ENCODE results near the gene CALU. TPM values are rescaled to one million over a fixed set of nuclear protein-coding genes. Genes with fewer than 3 reads are reported as not detected.

Gene CALU
- polyA plus RNA-seq, 1 donor (not counting 4 experiments of a cell fraction or from before 2014, with no cell fraction given): 155 TPM

- Histone ChIP-seq H3K9ac (ENCODE audit: control insufficient read depth, extremely low read depth, insufficient read depth, low read length) (no peak overlapping the region), H3K36me3 (ENCODE audit: control insufficient read depth in 2 of 2, extremely low read depth in 1 of 2, insufficient read depth in 2 of 2, low read length in 2 of 2) (peaks cover 34 to 43% of the 10 kb centered on the region in 2 experiments), H2AFZ (ENCODE audit: control insufficient read depth, low read length) (no peak overlapping the region), H3K27me3 (ENCODE audit: control insufficient read depth, extremely low read depth, insufficient read depth, low read length) (no peaks in the 10 kb centered on the region), H3K79me2 (ENCODE audit: control insufficient read depth, insufficient read depth, low read length) (peaks cover 76% of the 10 kb centered on the region), H3K4me2 (ENCODE audit: control insufficient read depth, extremely low read depth, insufficient read depth, low read depth, low read length) (no peak overlapping the region), H3K4me1 (ENCODE audit: control insufficient read depth, extremely low read depth, insufficient read depth, low read length) (no peaks in the 10 kb centered on the region), H3K9me1 (ENCODE audit: control insufficient read depth, extremely low read depth, insufficient read depth, low read length) (no peaks in the 10 kb centered on the region), H3K4me3 (ENCODE audit: control insufficient read depth in 2 of 3, extremely low read depth in 1 of 3, insufficient read depth in 2 of 3, low read depth in 1 of 3, low read length in 3 of 3) (no peak overlapping the region), H3K9me3 (ENCODE audit: control insufficient read depth, low read depth, low read length) (no peaks in the 10 kb centered on the region), H3K27ac (ENCODE audit: control insufficient read depth, insufficient read depth, low read length) (no peak overlapping the region), H4K20me1 (ENCODE audit: control insufficient read depth, extremely low read depth, insufficient read depth, low read length) (peaks cover 24% of the 10 kb centered on the region)
- FAIRE-seq: no peak
- no peak for DNase-seq (ENCODE audit: low read depth, low spot score)
- dilution Hi-C loops (cut with MboI; ENCODE audit: extremely low pct_ligation_motif_present, low sequenced_read_pairs): no loop called here
- no peak for TF ChIP-seq CTCF (optimal IDR thresholded peaks at IDR 0.05 in 1 of 3, IDR thresholded peaks at IDR 0.05 in 1 of 3, conservative IDR thresholded peaks at IDR 0.05 in 1 of 3; ENCODE audit: extremely low read depth in 1 of 3, insufficient read depth in 2 of 3, low read length in 3 of 3)
- TF ChIP-seq EZH2 (IDR thresholded peaks at IDR 0.05; ENCODE audit: low read length): no peak
Measured at GRCh38 chr7:128752251-128752650, 13.1 kb downstream of the CALU start.

- Histone ChIP-seq H3K9me3 (ENCODE audit: control insufficient read depth, low read depth, low read length) (no peaks in the 10 kb centered on the region), H3K27me3 (ENCODE audit: control insufficient read depth, extremely low read depth, insufficient read depth, low read length) (no peaks in the 10 kb centered on the region), H3K9ac (ENCODE audit: control insufficient read depth, extremely low read depth, insufficient read depth, low read length) (no peak overlapping the region), H3K27ac (ENCODE audit: control insufficient read depth, insufficient read depth, low read length) (no peak overlapping the region), H3K4me3 (ENCODE audit: control insufficient read depth in 2 of 3, extremely low read depth in 1 of 3, insufficient read depth in 2 of 3, low read depth in 1 of 3, low read length in 3 of 3) (no peak overlapping the region), H3K4me1 (ENCODE audit: control insufficient read depth, extremely low read depth, insufficient read depth, low read length) (no peaks in the 10 kb centered on the region), H3K36me3 (ENCODE audit: control insufficient read depth in 2 of 2, extremely low read depth in 1 of 2, insufficient read depth in 2 of 2, low read length in 2 of 2) (peaks cover 24 to 34% of the 10 kb centered on the region in 2 experiments), H2AFZ (ENCODE audit: control insufficient read depth, low read length) (no peak overlapping the region), H3K79me2 (ENCODE audit: control insufficient read depth, insufficient read depth, low read length) (peaks cover 49% of the 10 kb centered on the region), H4K20me1 (ENCODE audit: control insufficient read depth, extremely low read depth, insufficient read depth, low read length) (peaks cover 11% of the 10 kb centered on the region), H3K4me2 (ENCODE audit: control insufficient read depth, extremely low read depth, insufficient read depth, low read depth, low read length) (no peak overlapping the region), H3K9me1 (ENCODE audit: control insufficient read depth, extremely low read depth, insufficient read depth, low read length) (no peaks in the 10 kb centered on the region)
- dilution Hi-C loops (cut with MboI; ENCODE audit: extremely low pct_ligation_motif_present, low sequenced_read_pairs): no loop called here
- FAIRE-seq: no peak
- no peak for DNase-seq (ENCODE audit: low read depth, low spot score)
- TF ChIP-seq CTCF (optimal IDR thresholded peaks at IDR 0.05 in 1 of 3, IDR thresholded peaks at IDR 0.05 in 1 of 3, conservative IDR thresholded peaks at IDR 0.05 in 1 of 3; ENCODE audit: extremely low read depth in 1 of 3, insufficient read depth in 2 of 3, low read length in 3 of 3) (no peak), EZH2 (IDR thresholded peaks at IDR 0.05; ENCODE audit: low read length) (no peak)
Measured at GRCh38 chr7:128755075-128755818, 16.1 kb downstream of the CALU start.

Data from keratinocyte (primary cell).